AG04449 (cell line): ENCODE data around the gene RPGR.

Source experiments
- CTCF ChIA-PET: fragments of 350-600 bp; formaldehyde crosslinking; extraction: SDS; loops from one replicate; lab custom pipeline; 2021; ENCODE audit warnings: antibody characterized with exemption; lab: Yijun Ruan, JAX
- POLR2A ChIA-PET: fragments of 400-600, 350-600 bp; formaldehyde crosslinking; extraction: SDS; loops from one replicate; lab custom pipeline; 2020; ENCODE audit warnings: antibody characterized with exemption, inconsistent platforms; lab: Yijun Ruan, JAX
- DNase-seq: peaks from one replicate; pipeline ENCODE4 v3.0.0-alpha.2; 2010; ENCODE audit warnings: low read depth, low spot score
- H3K4me3 ChIP-seq: 2 replicates; pipeline ENCODE4 v1.5.1; 2011; ENCODE audit warnings: low read depth, mild to moderate bottlenecking, control low read depth, low read length
- TF ChIP-seq, protein P1 (sequence below): IDR thresholded peaks from one replicate; pipeline ENCODE4 v1.5.1; 2011; ENCODE audit warnings: mild to moderate bottlenecking, moderate library complexity, low read length, control low read depth, inconsistent platforms; ENCODE audit not compliant: insufficient read depth; ENCODE audit errors: missing control alignments

RPGR gene

DNA sequence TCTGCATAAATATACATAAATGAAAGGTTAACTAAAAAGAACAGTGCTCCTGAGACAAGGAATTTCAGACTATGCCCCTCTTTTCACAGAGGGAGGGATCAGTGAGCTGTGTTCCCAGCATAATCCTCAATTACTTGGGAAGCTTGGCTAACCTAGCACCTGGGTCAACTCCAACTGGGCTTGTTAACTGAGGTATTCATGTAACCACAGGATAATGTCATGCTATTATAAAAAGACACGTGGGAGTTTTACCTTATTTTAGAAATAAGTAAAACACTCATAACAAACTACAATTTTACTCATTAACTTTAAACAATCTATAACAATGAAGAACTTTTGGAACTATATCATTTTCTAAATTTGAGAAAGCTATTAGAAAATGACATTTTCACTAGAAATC is 48.6 kb downstream of the RPGR start:
- TF ChIP-seq, protein P1, sequence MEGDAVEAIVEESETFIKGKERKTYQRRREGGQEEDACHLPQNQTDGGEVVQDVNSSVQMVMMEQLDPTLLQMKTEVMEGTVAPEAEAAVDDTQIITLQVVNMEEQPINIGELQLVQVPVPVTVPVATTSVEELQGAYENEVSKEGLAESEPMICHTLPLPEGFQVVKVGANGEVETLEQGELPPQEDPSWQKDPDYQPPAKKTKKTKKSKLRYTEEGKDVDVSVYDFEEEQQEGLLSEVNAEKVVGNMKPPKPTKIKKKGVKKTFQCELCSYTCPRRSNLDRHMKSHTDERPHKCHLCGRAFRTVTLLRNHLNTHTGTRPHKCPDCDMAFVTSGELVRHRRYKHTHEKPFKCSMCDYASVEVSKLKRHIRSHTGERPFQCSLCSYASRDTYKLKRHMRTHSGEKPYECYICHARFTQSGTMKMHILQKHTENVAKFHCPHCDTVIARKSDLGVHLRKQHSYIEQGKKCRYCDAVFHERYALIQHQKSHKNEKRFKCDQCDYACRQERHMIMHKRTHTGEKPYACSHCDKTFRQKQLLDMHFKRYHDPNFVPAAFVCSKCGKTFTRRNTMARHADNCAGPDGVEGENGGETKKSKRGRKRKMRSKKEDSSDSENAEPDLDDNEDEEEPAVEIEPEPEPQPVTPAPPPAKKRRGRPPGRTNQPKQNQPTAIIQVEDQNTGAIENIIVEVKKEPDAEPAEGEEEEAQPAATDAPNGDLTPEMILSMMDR: no peak
- DNase-seq: no peak
- ChIA-PET POLR2A (no interaction called here), CTCF (interaction anchor here (1.2 to 1.4 kb wide), 2 partner anchors 16 to 58 kb away, joined by 4 to 5 read pairs; partner anchors contain the start of gene SRPX)
- H3K4me3 ChIP-seq: no peak overlapping the region

GRCh38 chrX:38277802-38278201 is 49.5 kb downstream of the RPGR start:
- no peak for DNase-seq
- TF ChIP-seq, protein P1: no peak
- H3K4me3 ChIP-seq: no peak overlapping the region
- POLR2A ChIA-PET: no interaction called here
- CTCF ChIA-PET: interaction anchor here (1.0 to 1.4 kb wide), 2 partner anchors 15 to 16 kb away, joined by 4 to 7 read pairs; no protein-coding TSS in a partner anchor

DNA sequence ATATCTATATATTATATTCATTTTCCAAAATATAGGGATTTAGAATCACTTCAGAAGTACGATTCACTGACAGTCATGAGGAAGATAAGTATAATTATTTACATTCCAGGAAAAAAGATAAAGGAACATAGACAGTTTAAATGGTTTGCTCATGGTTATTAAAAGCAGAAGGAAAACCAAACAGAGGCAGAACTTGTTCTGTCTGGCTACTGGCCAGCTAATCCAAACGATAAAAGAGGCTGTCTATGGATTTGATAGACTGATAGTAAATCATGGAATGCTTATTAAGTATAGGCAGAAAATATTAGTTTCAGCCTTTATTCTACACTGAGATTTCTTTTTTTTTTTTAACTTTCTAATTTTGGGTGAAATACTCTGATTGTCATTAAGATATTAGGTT is 50.2 kb downstream of the RPGR start:
- DNase-seq: no peak
- POLR2A ChIA-PET: no interaction called here
- H3K4me3 ChIP-seq: no peak overlapping the region
- TF ChIP-seq, protein P1: no peak
- CTCF ChIA-PET: interaction anchor here (1.0 kb wide), 1 partner anchor 16 kb away, joined by 7 read pairs; no protein-coding TSS in a partner anchor

GRCh38 chrX:38276089-38276488 is 51.2 kb downstream of the RPGR start:
- TF ChIP-seq, protein P1: no peak
- no peak for DNase-seq
- H3K4me3 ChIP-seq: no peak overlapping the region
- ChIA-PET CTCF (interaction anchor here (1.2 to 2.6 kb wide), 2 partner anchors 14 to 28 kb away, joined by 3 to 7 read pairs; no protein-coding TSS in a partner anchor), POLR2A (no interaction called here)

DNA sequence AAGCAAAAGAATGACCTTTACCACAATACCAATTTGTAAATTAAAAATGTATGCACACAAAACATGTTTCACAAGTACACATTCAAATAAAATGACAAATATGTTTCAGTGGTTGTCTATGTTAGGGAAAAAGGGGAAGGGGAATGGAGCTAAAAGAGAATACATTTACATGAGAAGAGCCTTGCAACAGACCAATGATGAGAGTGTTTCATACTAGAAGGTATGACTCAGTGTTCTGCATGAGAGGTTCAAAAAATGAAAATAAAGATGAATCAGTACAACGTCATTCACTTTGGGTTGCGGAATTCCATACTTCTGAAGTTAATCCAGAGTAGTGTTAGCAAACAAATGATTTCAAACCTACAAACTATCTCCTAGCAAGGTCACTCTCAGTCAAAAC is 51.7 kb downstream of the RPGR start:
- ChIA-PET CTCF (interaction anchor here (1.2 to 2.6 kb wide), 3 partner anchors 12 to 28 kb away, joined by 3 to 7 read pairs (median 4); no protein-coding TSS in a partner anchor), POLR2A (no interaction called here)
- peak; percentile 71 for DNase-seq
- TF ChIP-seq, protein P1: no peak
- no peak overlapping the region for H3K4me3 ChIP-seq

GRCh38 chrX:38273453-38273852 is 53.9 kb downstream of the RPGR start:
- TF ChIP-seq, protein P1: no peak
- H3K4me3 ChIP-seq: no peak overlapping the region
- no peak for DNase-seq
- POLR2A ChIA-PET: no interaction called here
- CTCF ChIA-PET: interaction anchor here (0.9 to 2.7 kb wide), 3 partner anchors 10 to 54 kb away, joined by 3 to 8 read pairs (median 7); partner anchors contain the start of gene SRPX
